Activated naive CD4-positive, alpha-beta T cell (primary cell): Measurements from ENCODE around the gene RND2.
A peak's percentile ranks its signal among the peaks of the same experiment; 100 is the strongest.

Source experiments
- DNase-seq, 4 experiments: peaks; one replicate each; lab custom pipeline; 2025; lab: John Stamatoyannopoulos, UW

Gene RND2

DNA sequence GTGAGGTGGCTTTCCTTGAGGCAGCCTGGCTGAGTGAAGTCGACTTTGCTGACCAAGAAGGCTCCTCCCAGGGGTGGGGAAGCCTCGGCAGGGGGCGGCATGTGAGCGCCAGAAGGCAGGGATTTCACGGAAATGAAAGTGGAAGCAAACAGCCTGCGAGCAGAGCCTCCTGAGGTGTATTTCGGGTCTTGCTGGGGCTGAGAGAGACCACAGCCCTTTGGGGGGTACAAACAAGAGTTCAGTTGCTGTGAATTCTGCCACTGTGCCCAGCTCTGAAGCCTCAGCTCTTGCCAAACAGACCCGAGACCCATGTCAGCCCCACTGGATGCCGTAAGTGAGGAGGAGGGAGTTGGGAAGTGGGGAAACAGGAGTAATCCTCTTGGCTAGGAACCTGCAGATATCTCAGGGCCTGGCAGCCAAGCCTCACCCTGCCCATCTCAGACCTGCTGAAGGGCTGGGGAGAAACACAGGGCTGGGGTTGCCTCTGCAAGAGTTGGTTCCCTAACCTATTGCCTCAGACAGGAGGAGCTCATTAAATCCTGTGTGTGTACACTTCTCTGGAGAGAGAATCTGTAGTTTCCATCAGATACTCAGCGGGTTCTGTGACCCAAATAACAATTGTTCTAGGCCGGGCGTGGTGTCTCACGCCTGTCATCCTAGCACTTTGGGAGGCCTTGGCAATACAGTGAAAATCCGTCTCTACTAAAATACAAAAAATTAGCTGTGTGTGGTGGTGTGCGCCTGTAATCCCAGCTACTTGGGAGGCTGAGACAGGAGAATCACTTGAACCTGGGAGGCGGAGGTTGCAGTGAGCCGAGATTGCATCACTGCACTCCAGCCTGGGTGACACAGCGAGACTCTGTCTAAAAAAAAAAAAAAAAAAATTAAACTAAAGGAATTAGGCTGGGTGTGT, 18.1 kb upstream of the RND2 start, which contains the start of gene IFI35:
Gene IFI35 (plus strand): TSS at position 146 of the 913 bp plus-strand sequence. CDS start 164 bp downstream, at position 310.
- DNase-seq, result peak; percentile 61 to 82 (median 66)

DNA sequence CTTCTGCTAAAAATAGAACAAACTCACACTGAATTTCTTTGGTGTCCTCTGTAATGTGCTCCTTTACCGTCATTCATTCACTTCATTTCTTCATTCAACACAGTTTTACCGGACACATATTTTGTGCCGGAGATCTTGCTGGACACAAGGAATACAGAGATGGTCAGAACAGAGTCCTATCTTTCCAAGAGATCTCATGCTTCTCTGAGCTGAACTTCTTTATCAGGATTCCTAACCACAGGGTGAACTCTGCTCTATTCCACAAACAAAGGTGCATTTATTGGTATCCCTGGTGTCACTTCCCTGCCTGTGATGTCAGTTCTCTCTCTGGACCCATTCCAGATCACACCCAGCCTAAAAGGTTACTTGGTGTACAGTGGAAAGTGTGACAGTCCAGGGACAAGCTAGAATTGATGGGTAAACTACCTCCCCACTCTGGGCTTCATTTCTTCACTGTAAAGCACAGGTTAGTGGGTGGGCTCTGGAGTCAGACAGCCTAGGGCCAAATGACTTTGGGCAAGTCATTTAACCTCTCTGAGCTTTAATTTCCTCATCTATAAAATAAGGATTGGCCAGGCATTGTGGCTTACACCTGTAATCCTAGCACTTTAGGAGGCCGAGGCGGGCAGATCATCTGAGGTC, 14.2 kb upstream of the RND2 start:
- DNase-seq, result no peak

DNA sequence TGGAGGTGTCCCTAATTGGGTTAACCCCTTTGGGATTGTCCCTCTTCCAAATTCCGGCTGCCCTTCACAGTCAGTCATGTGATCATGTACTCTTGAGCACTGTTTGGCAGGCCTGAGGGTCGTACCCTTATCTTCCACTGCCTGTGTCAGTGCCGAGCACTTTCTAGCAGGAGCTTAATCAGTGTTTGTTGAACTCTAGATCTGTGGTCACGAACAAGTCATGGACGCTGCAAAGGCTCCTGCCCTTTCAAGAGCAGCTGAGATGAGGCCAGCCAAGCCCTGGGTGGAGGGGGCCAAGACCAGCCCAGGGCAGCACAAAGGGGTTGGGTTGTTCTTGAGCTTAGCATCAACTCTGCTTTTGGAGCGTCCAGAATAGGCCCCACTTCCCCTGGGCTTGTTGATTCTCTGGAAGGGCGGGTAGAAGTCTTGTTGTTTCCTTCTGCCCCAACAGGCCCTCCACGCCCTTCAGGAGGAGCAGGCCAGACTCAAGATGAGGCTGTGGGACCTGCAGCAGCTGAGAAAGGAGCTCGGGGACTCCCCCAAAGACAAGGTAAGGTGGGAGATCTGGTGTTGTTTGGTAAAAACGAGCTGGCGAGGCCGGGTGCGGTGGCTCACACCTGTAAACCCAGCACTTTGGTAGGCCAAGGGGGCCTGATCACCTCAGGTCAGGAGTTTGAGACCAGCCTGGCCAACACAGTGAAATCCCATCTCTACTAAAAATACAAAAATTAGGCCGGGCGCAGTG, 13.1 kb upstream of the RND2 start:
- DNase-seq, result no peak

DNA sequence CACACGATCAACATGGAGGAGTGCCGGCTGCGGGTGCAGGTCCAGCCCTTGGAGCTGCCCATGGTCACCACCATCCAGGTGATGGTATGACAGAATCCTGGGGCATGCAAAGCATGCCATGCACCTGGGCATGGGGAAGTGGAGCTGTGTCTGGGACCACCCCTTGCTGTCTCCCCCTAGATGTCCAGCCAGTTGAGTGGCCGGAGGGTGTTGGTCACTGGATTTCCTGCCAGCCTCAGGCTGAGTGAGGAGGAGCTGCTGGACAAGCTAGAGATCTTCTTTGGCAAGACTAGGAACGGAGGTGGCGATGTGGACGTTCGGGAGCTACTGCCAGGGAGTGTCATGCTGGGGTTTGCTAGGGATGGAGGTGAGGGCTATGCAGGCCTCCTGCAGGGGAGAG, 11.7 kb upstream of the RND2 start:
- no peak for DNase-seq

DNA sequence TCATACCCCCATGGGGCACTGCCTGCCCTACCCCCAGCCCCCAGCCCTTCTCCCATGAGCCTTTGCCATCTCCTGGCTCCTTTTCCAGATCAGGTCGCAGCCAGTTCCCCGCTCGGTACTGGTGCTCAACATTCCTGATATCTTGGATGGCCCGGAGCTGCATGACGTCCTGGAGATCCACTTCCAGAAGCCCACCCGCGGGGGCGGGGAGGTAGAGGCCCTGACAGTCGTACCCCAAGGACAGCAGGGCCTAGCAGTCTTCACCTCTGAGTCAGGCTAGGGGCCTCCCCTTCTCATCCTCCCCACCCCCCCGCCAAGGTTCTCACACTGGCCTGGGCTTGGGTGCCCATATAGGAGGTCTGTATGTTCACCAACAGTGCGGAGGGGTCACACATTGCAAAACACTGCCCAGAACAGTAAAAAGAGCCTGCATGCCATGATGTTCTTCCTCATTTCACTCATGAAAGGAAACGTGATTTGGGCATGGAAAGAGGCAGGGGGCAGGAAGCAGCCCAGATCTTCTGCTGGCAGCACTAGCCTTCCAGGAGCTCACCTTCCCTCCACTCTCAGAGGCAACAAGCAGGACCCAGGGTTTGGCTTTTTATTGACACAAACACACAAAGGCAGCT, 10.9 kb upstream of the RND2 start:
- no peak for DNase-seq

DNA sequence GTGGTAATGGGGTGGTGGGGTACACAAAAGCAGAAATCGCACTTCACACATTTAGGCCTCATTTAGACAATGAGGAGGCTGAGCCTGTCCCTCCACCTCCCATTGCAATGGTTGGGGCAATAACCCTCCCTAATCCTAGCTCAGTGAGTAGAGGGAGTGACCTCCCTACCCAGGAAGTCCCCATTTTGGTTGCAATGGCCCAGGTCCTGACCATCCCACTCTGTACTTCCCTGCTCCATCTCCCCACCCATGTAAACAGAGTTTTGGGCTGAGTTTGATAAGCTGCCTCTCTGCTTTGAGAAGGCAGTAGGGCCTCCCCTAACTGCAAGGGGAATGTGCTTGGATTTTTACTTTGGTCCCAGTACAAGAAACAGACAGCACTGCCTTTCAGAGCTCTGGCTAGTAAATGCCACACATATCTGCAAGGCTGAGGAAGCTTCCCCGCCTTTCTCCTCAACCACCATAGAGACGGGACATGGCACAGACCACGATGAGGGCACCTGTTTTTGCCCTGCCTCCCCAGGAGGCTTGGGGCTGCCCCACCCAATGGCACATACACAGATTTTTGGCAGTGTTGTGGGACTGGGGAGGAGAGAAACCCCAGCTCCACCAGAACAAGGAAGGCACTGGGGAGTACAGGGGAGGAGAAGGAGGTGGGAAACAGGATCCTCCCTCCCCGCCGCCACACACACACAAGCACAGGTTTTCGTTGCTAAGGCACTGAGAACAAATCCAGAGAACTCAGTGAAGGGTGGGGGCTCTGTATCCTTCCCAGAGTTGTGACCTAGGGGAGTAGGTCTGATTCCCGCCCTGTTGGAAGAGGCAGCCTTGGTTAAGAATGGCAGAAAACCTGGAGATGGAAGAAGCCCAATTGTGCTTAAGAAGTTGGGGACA, 10.1 kb upstream of the RND2 start:
- no peak for DNase-seq

DNA sequence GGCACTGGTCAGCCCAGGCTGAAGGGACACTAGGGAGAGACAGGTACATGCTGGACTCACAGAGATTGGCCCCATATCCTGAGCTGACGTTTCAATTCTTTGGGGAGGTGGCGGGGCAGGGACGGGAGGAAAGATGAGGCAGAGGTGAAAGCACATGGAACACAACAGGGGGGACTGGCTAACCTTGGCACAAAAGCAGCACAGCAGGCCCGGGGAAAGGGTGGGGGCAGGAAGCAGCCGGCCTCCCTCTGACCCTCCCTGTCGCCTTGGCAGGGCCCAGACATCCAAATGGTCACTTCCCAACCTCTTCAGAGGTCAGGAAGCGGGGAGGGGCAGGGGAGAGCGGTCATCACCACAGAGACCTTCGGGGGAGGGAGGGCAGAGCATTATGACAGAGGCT, 9.5 kb upstream of the RND2 start:
- DNase-seq, result no peak

DNA sequence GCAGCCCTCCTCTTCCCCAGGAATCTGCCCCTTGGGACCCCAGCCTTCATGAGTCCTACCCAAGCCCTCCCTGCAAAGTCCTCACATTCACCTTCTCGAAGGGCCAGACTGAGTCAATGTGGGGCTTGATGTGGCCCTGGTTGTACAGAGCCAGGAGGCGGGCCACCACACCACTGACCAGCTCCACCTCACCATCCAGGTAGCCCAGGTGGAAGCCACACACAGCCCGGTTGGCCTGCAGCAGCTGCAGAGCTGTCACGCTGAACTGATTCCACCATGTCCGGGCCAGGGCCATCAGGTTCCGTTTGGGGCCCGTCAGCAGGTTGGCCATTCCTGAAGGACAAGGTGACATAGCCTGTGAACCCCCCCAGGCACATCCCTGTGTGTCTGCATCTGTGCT, 8.8 kb upstream of the RND2 start:
- DNase-seq, result no peak

DNA sequence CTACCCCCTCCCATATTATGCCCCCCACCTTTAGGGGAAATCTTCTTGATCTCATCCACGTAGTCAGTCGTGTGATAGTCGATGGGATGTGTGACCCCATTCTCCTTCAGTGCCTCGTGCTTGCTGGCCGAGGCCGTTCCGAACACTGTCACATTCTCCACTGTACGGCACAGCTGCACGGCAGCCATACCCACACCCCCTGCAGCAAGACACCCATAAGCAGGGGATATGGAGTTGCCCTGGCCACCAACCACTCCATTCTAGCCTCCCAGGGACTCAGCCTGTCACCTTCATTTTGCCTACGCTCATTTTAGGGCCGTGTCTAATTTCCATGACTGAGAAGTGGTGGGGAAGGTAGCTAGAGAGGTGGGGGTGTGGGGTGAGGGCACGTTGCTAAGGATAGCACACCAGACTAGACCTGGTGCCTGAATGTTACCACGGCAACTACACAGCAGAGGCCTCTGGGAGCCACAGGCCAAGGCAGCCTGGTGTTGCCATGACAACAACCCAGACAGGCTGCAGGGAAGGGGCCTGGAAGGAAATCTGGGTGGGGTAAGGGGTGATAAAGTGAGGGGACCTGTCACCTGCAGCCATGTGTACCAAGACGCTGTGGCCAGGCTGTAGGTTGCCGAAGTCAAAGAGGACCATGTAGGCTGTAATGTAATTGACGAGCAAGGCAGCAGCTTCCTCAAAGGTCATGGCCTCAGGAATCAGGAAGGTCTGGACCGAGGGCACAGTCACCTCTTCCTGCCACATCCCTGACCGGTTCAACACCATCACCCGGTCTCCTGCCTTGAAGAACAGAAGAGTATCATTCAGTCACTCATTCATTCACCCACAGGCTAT, 6.8 kb upstream of the RND2 start:
- no peak for DNase-seq

DNA sequence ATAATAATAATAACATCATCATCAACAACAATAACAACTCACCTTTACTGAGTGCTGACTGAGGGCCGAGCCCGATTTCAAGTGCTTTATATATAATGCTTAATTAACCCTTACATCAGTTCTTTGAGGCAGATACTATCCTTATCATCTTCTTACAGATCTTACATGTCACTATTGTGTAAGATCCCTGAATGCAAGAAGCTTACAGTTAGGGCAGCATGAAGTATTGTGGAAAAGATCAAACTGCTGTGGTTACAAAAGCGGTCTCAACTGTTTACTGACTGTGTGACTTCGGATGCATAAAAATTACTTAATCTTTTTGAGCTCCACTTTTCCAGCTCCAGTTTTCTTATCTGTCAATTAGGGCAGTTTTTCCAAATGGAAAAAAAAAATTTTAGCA, 6.1 kb upstream of the RND2 start:
- DNase-seq, result no peak

DNA sequence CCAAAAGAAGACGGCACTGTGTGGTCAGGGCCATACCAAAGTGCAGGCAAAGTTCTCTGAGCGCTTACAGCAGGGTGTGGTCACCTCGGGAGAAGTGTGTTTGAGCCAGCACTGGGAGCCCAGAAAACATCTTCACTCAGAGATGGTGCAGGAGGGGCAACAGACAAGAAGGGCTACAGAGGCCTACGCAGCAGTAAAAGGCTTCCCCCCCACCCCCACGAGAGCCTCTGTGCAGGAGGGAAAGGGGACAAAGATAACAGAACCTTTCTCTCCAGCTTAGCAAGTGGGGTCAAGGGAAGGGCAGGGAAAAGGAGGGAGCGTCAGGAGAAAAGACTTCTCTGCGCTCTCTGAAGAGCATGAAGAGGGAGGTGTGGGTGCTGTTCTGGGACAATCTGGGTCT, 5.6 kb upstream of the RND2 start:
- no peak for DNase-seq

DNA sequence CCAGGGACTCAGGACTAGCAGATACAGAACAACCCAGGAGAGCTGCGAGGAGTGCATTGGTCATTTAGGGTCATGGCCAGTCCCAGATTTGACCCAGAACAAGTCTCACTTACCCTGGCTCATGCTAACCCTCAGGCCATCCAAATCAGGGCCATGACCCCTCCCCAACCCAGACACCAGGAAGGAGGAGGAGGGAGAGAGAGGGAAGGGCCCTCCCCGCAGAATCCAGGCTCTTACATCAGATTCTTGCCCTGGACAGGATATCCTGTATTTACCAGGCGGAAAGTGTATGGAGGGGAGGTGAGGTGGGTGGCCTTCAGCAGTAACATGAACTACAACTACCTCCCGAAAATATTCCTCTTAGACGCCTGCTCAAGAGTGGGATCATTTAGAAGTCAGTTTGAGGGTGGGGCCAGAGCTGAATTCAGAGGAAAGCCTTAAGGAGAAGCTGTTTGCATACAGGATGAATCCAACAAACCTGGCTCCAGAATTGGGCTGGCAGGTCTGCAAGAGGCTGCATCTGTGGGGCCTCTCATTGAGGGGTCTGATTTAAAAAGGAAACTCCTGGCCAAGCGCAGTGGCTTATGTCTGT, 4.9 kb upstream of the RND2 start:
- DNase-seq, result no peak

DNA sequence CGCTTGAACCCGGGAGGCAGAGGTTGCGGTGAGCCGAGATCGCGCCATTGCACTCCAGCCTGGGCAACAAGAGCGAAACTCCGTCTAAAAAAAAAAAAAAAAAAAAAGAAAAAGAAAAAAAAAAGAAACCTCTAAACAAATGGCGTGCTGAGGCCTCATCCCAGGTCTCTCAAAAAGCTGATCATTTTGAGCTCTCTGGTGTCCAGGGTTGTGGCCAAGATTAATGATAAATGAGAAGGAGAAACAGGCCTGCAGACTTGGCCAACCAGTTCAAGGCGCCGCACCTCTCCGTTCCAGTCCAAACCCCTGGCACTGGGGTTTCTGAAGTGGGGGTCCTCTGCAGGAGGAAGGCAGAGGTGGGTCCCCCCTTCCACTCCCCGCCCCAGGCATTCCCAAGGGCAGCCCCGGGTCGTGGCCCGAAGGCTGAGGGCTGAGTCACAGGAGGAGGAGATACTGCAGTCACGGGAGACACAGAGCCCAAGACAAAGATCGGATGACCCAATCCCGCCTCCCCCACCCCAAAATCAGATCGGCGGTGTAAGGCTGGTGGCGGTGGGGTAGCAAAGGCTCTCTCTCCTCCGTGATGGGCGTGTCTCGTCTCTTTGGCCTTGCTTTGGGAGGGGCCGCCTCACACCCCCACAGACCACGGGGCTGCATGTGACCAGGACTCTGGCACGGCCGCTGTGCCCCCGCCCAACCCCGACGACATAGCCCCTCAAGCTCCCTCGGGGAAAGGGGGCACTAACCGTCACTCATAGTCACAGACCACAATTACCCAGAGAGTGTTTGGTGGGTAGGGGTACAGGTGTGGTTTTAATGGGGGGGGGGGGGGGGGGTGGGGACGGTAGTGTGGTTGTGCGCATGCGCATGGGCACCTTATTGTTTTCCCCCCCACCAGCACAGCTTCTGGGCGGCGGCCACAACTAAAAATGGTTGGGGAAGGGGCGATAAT, 4.0 kb upstream of the RND2 start:
- peak in 1 of 4 experiments; percentile 32 for DNase-seq

DNA sequence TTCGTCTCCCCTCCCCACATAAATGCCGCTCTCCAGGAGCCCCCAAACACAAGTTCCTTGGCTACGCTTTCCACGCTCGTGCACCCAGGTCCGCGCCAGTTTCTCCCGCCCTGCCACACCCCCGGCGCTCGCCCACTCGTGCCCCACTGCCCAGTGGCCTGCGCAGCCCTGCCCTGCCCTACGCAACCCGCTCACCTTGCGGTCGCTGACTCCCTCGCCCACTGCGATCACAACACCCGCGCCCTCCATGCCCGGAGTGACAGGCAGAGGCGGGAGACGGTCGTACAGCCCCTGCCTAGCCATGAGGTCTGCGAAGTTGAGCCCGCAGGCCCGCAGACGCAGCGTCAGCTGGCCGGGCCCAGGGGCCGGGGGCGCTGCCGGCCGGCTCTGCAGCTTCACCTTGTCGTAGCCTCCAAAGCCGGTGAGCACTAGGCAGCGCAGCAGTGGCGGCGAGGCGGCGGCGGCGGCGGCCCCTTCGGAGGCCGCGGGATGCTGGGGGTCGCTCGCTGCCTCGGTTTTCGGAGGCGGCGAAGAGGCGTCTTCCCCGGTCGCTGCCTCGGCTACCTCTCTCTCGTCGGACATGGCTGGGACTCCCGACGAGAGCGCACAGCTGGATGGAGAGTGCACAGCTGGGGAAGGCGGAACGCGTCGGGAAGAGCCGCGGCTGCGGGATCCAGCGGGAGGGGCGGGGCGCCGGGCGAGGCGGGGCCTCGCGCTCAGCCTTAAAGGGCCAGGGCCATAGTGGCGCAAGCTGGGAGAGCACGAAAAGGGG, 3.1 kb upstream of the RND2 start, which contains the start of gene VAT1:
Gene VAT1 (minus strand): TSS at position 645 of the 772 bp plus-strand sequence. CDS start 63 bp downstream, at position 582.
- DNase-seq, result peak in 3 of 4 experiments; percentile 35 to 57 (median 40)

DNA sequence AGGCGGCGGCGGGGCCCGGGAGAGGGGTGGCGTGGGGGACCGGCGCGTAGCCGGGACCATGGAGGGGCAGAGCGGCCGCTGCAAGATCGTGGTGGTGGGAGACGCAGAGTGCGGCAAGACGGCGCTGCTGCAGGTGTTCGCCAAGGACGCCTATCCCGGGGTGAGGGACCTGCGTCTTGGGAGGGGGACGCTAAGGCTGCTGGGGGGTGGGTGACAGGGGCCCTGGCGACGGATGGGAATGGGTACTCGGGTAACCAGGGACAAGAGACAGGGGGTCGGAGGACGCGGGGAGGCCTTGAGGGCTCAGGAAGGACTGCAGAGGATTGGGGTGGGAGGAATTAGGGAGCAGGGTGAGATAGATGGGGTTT, 243 bp downstream of the RND2 start:
- no peak for DNase-seq

DNA sequence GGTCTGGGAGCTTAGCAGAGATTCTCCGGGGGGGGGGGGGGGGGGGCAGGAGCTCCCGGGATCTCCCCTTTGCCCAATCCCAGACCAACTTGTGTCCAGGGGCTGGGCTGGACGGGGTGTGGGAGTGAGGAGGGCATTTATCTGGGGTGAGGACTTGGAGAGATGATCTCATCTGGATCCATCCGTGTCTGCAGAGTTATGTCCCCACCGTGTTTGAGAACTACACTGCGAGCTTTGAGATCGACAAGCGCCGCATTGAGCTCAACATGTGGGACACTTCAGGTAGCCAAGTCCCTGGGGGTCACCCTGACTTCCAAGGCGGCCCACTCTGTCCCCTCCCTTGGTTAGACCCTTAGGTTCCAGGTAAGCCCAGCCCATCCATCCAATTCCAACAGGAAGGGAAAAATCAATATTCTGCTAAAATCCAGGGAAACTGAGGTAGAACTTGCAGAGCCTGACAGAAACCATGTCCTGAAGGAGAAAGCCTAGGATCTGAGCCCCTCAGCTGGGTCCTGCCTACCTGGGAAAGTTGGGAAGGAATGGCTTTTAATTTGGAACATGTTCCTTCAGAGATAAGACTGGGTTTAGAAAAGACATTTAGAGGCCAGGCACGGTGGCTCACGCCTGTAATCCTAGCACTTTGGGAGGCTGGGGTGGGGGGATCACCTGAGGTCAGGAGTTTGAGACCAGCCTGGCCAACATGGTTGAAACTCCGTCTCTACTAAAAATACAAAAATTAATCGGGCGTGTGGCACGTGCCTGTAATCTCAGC, 921 bp downstream of the RND2 start:
- DNase-seq, result no peak

DNA sequence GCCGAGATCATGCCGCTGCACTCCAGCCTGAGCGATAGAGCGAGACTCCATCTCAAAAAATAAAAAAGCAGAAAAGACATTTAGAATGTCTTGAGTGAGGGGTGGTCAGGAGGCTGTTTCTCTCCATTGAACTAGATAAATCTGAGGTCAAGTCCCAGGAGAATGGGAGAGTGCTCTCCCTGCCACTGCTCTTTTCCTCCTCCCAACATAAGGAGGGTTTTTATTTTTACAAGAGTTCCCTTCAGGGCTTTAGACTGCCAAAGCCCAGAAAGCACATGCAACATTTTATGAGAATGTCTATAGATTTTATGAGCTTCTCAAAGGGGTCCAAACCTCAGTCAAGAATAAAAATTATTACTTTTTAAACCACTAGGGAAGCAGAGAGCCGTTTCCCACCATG, 1.6 kb downstream of the RND2 start:
- no peak for DNase-seq
